GM12864 (cell line): Measurements from ENCODE around the gene NTN1.
"Not testable (repeated sequence)": the region's sequence is repeated elsewhere in the genome, so short reads cannot be mapped to it uniquely, and the experiment has no call there.

Experiments used
- DNase-seq: peaks from one replicate; pipeline ENCODE4 v3.0.0-alpha.2; 2011; ENCODE audit warnings: low read depth
- H3K4me3 ChIP-seq: 2 replicates; pipeline ENCODE4 v1.5.1; 2011; ENCODE audit warnings: mild to moderate bottlenecking, low read depth, low read length, control low read depth
- CTCF ChIP-seq: IDR thresholded peaks from 2 replicates; pipeline ENCODE4 v1.5.1; 2011; ENCODE audit warnings: low read depth, mild to moderate bottlenecking, moderate library complexity, low read length, control low read depth, inconsistent platforms; ENCODE audit errors: missing control alignments

NTN1 gene

GRCh38 chr17:8986295-8986694, 35.0 kb upstream of the NTN1 start:
- peak; percentile 25 for TF ChIP-seq CTCF
- DNase-seq = no peak
- H3K4me3 ChIP-seq = no peak overlapping the region

GRCh38 chr17:8988263-8988935, 32.9 kb upstream of the NTN1 start:
- not testable (repeated sequence) for DNase-seq, H3K4me3 ChIP-seq

GRCh38 chr17:8991514-8992285, 29.6 kb upstream of the NTN1 start:
- H3K4me3 ChIP-seq = no peak overlapping the region
- no peak for DNase-seq
- TF ChIP-seq CTCF = peak; percentile 80

GRCh38 chr17:8994319-8994718, 27.0 kb upstream of the NTN1 start:
- TF ChIP-seq CTCF = peak; percentile 80
- H3K4me3 ChIP-seq = no peak overlapping the region
- DNase-seq = no peak

- no peak overlapping the region for H3K4me3 ChIP-seq
- TF ChIP-seq CTCF = no peak
- no peak for DNase-seq
Measured at GRCh38 chr17:8995711-8996110, 25.6 kb upstream of the NTN1 start.

GRCh38 chr17:8997994-8998628, 23.2 kb upstream of the NTN1 start:
- H3K4me3 ChIP-seq = no peak overlapping the region
- TF ChIP-seq CTCF = peak; percentile 93
- no peak for DNase-seq

- no peak for TF ChIP-seq CTCF
- DNase-seq = no peak
- H3K4me3 ChIP-seq = no peak overlapping the region
Measured at GRCh38 chr17:9001559-9001958, 19.8 kb upstream of the NTN1 start.
